SK-N-SH (cell line): ENCODE data around the gene MYOZ2. TPM values are rescaled to one million over a fixed set of nuclear protein-coding genes. Genes with fewer than 3 reads are reported as not detected.

Source experiments
- CTCF ChIA-PET: fragments of 300-600, 350-600 bp; formaldehyde crosslinking; extraction: SDS; loops from one replicate; lab custom pipeline; 2021; lab: Yijun Ruan, JAX
- POLR2A ChIA-PET: fragments of 350-600 bp; sonication (Branson Sonifier 250); formaldehyde crosslinking; extraction: SDS; loops from one replicate; lab custom pipeline; 2020; ENCODE audit warnings: antibody characterized with exemption, inconsistent platforms; lab: Yijun Ruan, JAX
- DNase-seq: peaks from one replicate; pipeline ENCODE4 v3.0.0; 2012
- H2AFZ ChIP-seq: fragments of 200-600 bp; sonication (generic); 2 replicates; pipeline ENCODE4 v1.8.1; 2016; ENCODE audit warnings: antibody characterized with exemption, mild to moderate bottlenecking, low read depth
- H3F3A ChIP-seq: fragments of 200-600 bp; sonication (generic); replicated peaks from 2 replicates; pipeline ENCODE3; 2016; ENCODE audit warnings: antibody characterized with exemption, mild to moderate bottlenecking; ENCODE audit not compliant: insufficient read depth
- H3K27ac ChIP-seq, 2 experiments: fragments of 200-500 bp in 1 of 2; fragments of 200-600 bp in 1 of 2; sonication (Bioruptor generic) in 1 of 2; sonication (generic), shearing (Covaris generic) in 1 of 2; 2 replicates each; pipeline versions ENCODE4 v1.5.1 to v1.6.1; 2014 to 2016; ENCODE audit warnings: low read depth in 2 of 2, inconsistent platforms in 1 of 2, low read length in 1 of 2, mild to moderate bottlenecking in 1 of 2, mixed read lengths in 1 of 2
- H3K27me3 ChIP-seq: fragments of 200-600 bp; sonication (generic), shearing (Covaris generic); 2 replicates; pipeline ENCODE4 v1.6.1; 2016; ENCODE audit warnings: mixed run types; ENCODE audit not compliant: insufficient read depth
- H3K36me3 ChIP-seq, 2 experiments: fragments of 200-500 bp in 1 of 2; fragments of 200-600 bp in 1 of 2; sonication (Bioruptor generic) in 1 of 2; sonication (generic) in 1 of 2; replicated peaks in 1 of 2; 2 replicates each; pipeline versions ENCODE3 to v1.5.1; 2014 to 2016; ENCODE audit warnings: low read length in 1 of 2, mild to moderate bottlenecking in 1 of 2; ENCODE audit not compliant: insufficient read depth in 2 of 2, control insufficient read depth in 1 of 2
- H3K4me1 ChIP-seq, 2 experiments: fragments of 200-500 bp in 1 of 2; fragments of 200-600 bp in 1 of 2; sonication (Bioruptor generic) in 1 of 2; sonication (generic), shearing (Covaris generic) in 1 of 2; 2 replicates each; pipeline versions ENCODE4 v1.5.1 to v1.6.1; 2014 to 2016; ENCODE audit warnings: low read depth in 1 of 2, low read length in 1 of 2, mixed run types in 1 of 2; ENCODE audit not compliant: insufficient read depth in 2 of 2, control insufficient read depth in 1 of 2
- H3K4me2 ChIP-seq: fragments of 200-600 bp; sonication (generic), shearing (Covaris generic); 2 replicates; pipeline ENCODE4 v1.6.1; 2017; ENCODE audit warnings: mixed run types
- H3K4me3 ChIP-seq, 2 experiments: fragments of 200-500 bp in 1 of 2; fragments of 200-600 bp in 1 of 2; sonication (Bioruptor generic) in 1 of 2; sonication (generic), shearing (Covaris generic) in 1 of 2; 2 replicates each; pipeline versions ENCODE4 v1.5.1 to v1.8.1; 2014 to 2016; ENCODE audit warnings: low read depth in 2 of 2, inconsistent platforms in 1 of 2, low read length in 1 of 2, mild to moderate bottlenecking in 1 of 2, mixed read lengths in 1 of 2, moderate library complexity in 1 of 2
- H3K79me2 ChIP-seq: fragments of 200-600 bp; sonication (generic); 2 replicates; pipeline ENCODE4 v1.8.1; 2017; ENCODE audit warnings: mild to moderate bottlenecking; ENCODE audit not compliant: insufficient read depth
- H3K9ac ChIP-seq: fragments of 200-600 bp; sonication (generic); 2 replicates; pipeline ENCODE4 v1.6.1; 2017; ENCODE audit warnings: mixed run types
- H3K9me2 ChIP-seq: fragments of 200-600 bp; sonication (generic); 2 replicates; pipeline ENCODE4 v1.6.1; 2017; ENCODE audit warnings: mixed run types
- H3K9me3 ChIP-seq: fragments of 200-600 bp; sonication (generic); 2 replicates; pipeline ENCODE4 v1.6.1; 2017; ENCODE audit warnings: mixed run types, mild to moderate bottlenecking, moderate library complexity
- H4K20me1 ChIP-seq: fragments of 200-600 bp; sonication (generic); 2 replicates; pipeline ENCODE4 v1.6.1; 2017; ENCODE audit warnings: mild to moderate bottlenecking, mixed run types; ENCODE audit not compliant: insufficient read depth
- CTCF ChIP-seq: fragments of 200-600 bp; sonication (generic); IDR thresholded peaks from 2 replicates; pipeline ENCODE4 v1.6.1; 2017; ENCODE audit warnings: antibody characterized with exemption, mild to moderate bottlenecking, moderate library complexity
- ELF1 ChIP-seq: IDR thresholded peaks from 2 replicates; pipeline ENCODE4 v1.4.0; 2012
- EP300 ChIP-seq, 2 experiments: IDR thresholded peaks; 2 replicates each; pipeline versions ENCODE4 v1.4.0 to v1.6.1; 2012; ENCODE audit warnings: borderline replicate concordance in 1 of 2, low read depth in 1 of 2, low read length in 1 of 2
- EZH2phosphoT487 ChIP-seq: fragments of 200-600 bp; sonication (generic); IDR thresholded peaks from 2 replicates; pipeline ENCODE4 v1.6.1; 2017; ENCODE audit warnings: low read depth, mixed run types, mild to moderate bottlenecking, antibody characterized with exemption, moderate library complexity, borderline replicate concordance
- FOSL2 ChIP-seq: IDR thresholded peaks from 2 replicates; pipeline ENCODE4 v1.4.0; 2012; ENCODE audit warnings: low read depth, mild to moderate bottlenecking, moderate library complexity, borderline replicate concordance
- GABPA ChIP-seq: IDR thresholded peaks from 2 replicates; pipeline ENCODE4 v1.4.0; 2012; ENCODE audit warnings: low read depth, mild to moderate bottlenecking
- GATA2 ChIP-seq: sonication (generic); formaldehyde crosslinking; IDR thresholded peaks from 2 replicates; pipeline ENCODE4 v1.5.0; 2020; ENCODE audit warnings: mild to moderate bottlenecking, missing genetic modification reagents
- MEF2A ChIP-seq: IDR thresholded peaks from 2 replicates; pipeline ENCODE4 v1.4.0; 2012; ENCODE audit warnings: low read depth, borderline replicate concordance
- MXI1 ChIP-seq: IDR thresholded peaks from 2 replicates; pipeline ENCODE4 v1.6.1; 2012; ENCODE audit warnings: mild to moderate bottlenecking, low read depth, low read length, improper control_type of control experiment
- NFIC ChIP-seq: IDR thresholded peaks from 2 replicates; pipeline ENCODE4 v1.4.0; 2012; ENCODE audit warnings: borderline replicate concordance
- NRF1 ChIP-seq: IDR thresholded peaks from 2 replicates; pipeline ENCODE4 v1.6.1; 2012; ENCODE audit warnings: low read depth, mild to moderate bottlenecking, low read length
- RAD21 ChIP-seq: IDR thresholded peaks from 2 replicates; pipeline ENCODE4 v1.6.1; 2012; ENCODE audit warnings: mild to moderate bottlenecking, low read length
- TEAD4 ChIP-seq: IDR thresholded peaks from 2 replicates; pipeline ENCODE4 v1.4.0; 2012; ENCODE audit warnings: mild to moderate bottlenecking, borderline replicate concordance; ENCODE audit not compliant: insufficient read depth
- YY1 ChIP-seq: IDR thresholded peaks from 2 replicates; pipeline ENCODE4 v1.4.0; 2012; ENCODE audit warnings: low read depth, mild to moderate bottlenecking
- ZBTB33 ChIP-seq: IDR thresholded peaks from 2 replicates; pipeline ENCODE4 v1.4.0; 2012; ENCODE audit warnings: low read depth, borderline replicate concordance
- WGBS: methylation state at CpG from one replicate; pipeline ENCODE4 v1.1.6; 2017; ENCODE audit warnings: low lambda C conversion rate; 5-methylcytosine and 5-hydroxymethylcytosine counted together
- polyA plus RNA-seq, 3 experiments: library from polyadenylated mRNA; depleted of rRNA; stranded (reverse); fragments of >200 nt; gene quantifications; 2 replicates each; pipeline ENCODE4 v1.2.3, GENCODE V29; 2012
- TF ChIP-seq, protein P1 (sequence below): fragments of 150-350 bp; IDR thresholded peaks from 2 replicates; pipeline ENCODE4 v1.6.1; 2016; ENCODE audit warnings: mild to moderate bottlenecking, low read depth, low read length
- TF ChIP-seq, protein P2 (sequence below): IDR thresholded peaks from 2 replicates; pipeline ENCODE4 v1.4.0; 2012; ENCODE audit warnings: low read depth
- TF ChIP-seq, protein P3 (sequence below): IDR thresholded peaks from 2 replicates; pipeline ENCODE4; 2012
- TF ChIP-seq, protein P4 (sequence below): fragments of 150-350 bp; IDR thresholded peaks from 2 replicates; pipeline ENCODE4 v1.6.1; 2017; ENCODE audit warnings: antibody characterized with exemption, low read length, low read depth, borderline replicate concordance

Gene MYOZ2
- polyA plus RNA-seq, 1 of the 3 experiments (the other 2 are of a cell fraction): 0.26 TPM

DNA sequence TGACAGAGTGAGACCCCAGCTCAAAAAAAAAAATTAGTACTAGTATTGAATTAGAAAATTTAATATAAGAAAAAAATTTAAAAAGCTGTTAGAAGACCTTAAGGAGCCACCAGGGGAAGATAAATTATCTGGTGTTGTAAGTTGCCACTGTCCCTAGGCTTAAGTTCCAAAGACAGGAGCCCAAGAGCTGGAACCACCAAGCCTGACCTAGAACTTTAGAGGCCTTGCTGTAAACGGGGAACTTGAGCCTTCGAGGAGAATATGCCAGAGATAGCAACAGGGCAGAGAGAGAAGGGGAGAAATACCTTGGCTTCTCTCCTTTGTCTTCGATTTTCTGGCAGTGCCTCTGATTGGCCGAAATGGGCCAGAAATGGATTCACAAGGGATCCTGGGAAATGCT, 85.8 kb downstream of the MYOZ2 start:
- Histone ChIP-seq H3K36me3 (peaks cover 38 to 40% of the 10 kb centered on the region in 2 experiments), H3K4me1 (peaks cover 0 to 10% of the 10 kb centered on the region in 2 experiments; a peak in 1 of 4 replicates), H3K9me2 (no peaks in the 10 kb centered on the region), H3K27ac (no peak overlapping the region), H2AFZ (no peak overlapping the region), H3K27me3 (no peaks in the 10 kb centered on the region), H3F3A (peaks cover 6% of the 10 kb centered on the region), H3K9ac (no peak overlapping the region), H4K20me1 (no peaks in the 10 kb centered on the region), H3K4me2 (no peak overlapping the region), H3K79me2 (peaks cover 31% of the 10 kb centered on the region), H3K9me3 (no peaks in the 10 kb centered on the region; the same call in 1 of the 2 replicates), H3K4me3 (no peak overlapping the region)
- TF ChIP-seq, protein P1, sequence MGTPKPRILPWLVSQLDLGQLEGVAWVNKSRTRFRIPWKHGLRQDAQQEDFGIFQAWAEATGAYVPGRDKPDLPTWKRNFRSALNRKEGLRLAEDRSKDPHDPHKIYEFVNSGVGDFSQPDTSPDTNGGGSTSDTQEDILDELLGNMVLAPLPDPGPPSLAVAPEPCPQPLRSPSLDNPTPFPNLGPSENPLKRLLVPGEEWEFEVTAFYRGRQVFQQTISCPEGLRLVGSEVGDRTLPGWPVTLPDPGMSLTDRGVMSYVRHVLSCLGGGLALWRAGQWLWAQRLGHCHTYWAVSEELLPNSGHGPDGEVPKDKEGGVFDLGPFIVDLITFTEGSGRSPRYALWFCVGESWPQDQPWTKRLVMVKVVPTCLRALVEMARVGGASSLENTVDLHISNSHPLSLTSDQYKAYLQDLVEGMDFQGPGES: no peak
- TF ChIP-seq MXI1 (no peak), ZBTB33 (no peak), GABPA (no peak), YY1 (no peak), RAD21 (no peak), NFIC (no peak), NRF1 (no peak), CTCF (no peak), EP300 (IDR thresholded peaks at IDR 0.05; ENCODE audit: borderline replicate concordance in 1 of 2, low read depth in 1 of 2, low read length in 1 of 2) (no peak), FOSL2 (no peak), ELF1 (no peak), MEF2A (no peak), TEAD4 (no peak), EZH2phosphoT487 (no peak), GATA2 (CRISPR knock-in tag) (no peak)
- TF ChIP-seq, protein P2, sequence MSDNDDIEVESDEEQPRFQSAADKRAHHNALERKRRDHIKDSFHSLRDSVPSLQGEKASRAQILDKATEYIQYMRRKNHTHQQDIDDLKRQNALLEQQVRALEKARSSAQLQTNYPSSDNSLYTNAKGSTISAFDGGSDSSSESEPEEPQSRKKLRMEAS: no peak
- TF ChIP-seq, protein P3, sequence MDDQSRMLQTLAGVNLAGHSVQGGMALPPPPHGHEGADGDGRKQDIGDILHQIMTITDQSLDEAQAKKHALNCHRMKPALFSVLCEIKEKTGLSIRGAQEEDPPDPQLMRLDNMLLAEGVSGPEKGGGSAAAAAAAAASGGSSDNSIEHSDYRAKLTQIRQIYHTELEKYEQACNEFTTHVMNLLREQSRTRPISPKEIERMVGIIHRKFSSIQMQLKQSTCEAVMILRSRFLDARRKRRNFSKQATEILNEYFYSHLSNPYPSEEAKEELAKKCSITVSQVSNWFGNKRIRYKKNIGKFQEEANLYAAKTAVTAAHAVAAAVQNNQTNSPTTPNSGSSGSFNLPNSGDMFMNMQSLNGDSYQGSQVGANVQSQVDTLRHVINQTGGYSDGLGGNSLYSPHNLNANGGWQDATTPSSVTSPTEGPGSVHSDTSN: no peak
- TF ChIP-seq, protein P4, sequence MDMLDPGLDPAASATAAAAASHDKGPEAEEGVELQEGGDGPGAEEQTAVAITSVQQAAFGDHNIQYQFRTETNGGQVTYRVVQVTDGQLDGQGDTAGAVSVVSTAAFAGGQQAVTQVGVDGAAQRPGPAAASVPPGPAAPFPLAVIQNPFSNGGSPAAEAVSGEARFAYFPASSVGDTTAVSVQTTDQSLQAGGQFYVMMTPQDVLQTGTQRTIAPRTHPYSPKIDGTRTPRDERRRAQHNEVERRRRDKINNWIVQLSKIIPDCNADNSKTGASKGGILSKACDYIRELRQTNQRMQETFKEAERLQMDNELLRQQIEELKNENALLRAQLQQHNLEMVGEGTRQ: no peak
- POLR2A ChIA-PET: no interaction called here
- CTCF ChIA-PET: interaction anchor here (1.2 kb wide), 1 partner anchor 8 kb away, joined by 4 read pairs; the partner anchor contains the start of gene USP53
- DNase-seq: no peak
- WGBS: 85% methylated on average over 4 of the region's 4 CpGs
